OCI-LY3 (cell line): ENCODE data around the gene DAP3.
"Not testable (repeated sequence)": the region's sequence is repeated elsewhere in the genome, so short reads cannot be mapped to it uniquely, and the experiment has no call there.

Source experiments
- H2AFZ ChIP-seq: fragments of 200-600, 300-600 bp; shearing (Covaris generic); 2 replicates; pipeline ENCODE4 v1.6.0; 2014; ENCODE audit warnings: antibody characterized with exemption, low read depth, low read length
- H3K27ac ChIP-seq: fragments of 200-600, 300-600 bp; sonication (generic); 2 replicates; pipeline ENCODE4 v1.5.1; 2014; ENCODE audit warnings: mild to moderate bottlenecking, low read length, moderate library complexity, mixed read lengths
- H3K27me3 ChIP-seq: fragments of 200-600, 300-600 bp; sonication (generic); 2 replicates; pipeline ENCODE4 v1.6.1; 2014; ENCODE audit warnings: low read depth, low read length, mixed read lengths
- H3K36me3 ChIP-seq: fragments of 200-600, 300-600 bp; sonication (generic); replicated peaks from 2 replicates; pipeline ENCODE3; 2014; ENCODE audit warnings: low read depth, low read length, mixed read lengths
- H3K4me1 ChIP-seq: fragments of 300-600, 200-600 bp; sonication (generic); 2 replicates; pipeline ENCODE4 v1.6.1; 2014; ENCODE audit warnings: low read length, mixed read lengths
- H3K4me2 ChIP-seq: fragments of 200-600, 300-600 bp; sonication (generic); 2 replicates; pipeline ENCODE4 v1.6.1; 2014; ENCODE audit warnings: low read length, mixed read lengths
- H3K4me3 ChIP-seq: fragments of 300-600, 200-600 bp; sonication (generic); 2 replicates; pipeline ENCODE4 v1.5.1; 2014; ENCODE audit warnings: antibody characterized with exemption, mild to moderate bottlenecking, low read length, moderate library complexity
- H3K79me2 ChIP-seq: fragments of 300-600, 200-600 bp; shearing (Covaris generic); 2 replicates; pipeline ENCODE4 v1.6.1; 2014; ENCODE audit warnings: mild to moderate bottlenecking, low read length, mixed read lengths
- H3K9ac ChIP-seq: fragments of 300-600, 200-600 bp; shearing (Covaris generic); 2 replicates; pipeline ENCODE4 v1.6.0; 2014; ENCODE audit warnings: mild to moderate bottlenecking, low read length, moderate library complexity
- H3K9me3 ChIP-seq: fragments of 200-600, 300-600 bp; shearing (Covaris generic); 2 replicates; pipeline ENCODE4 v1.6.1; 2014; ENCODE audit warnings: low read length, mixed read lengths; ENCODE audit not compliant: insufficient read depth
- H4K20me1 ChIP-seq: fragments of 200-600, 300-600 bp; sonication (generic); 2 replicates; pipeline ENCODE4 v1.6.1; 2016; ENCODE audit warnings: low read length, mixed read lengths; ENCODE audit not compliant: insufficient read depth
- EZH2phosphoT487 ChIP-seq: fragments of 200-600 bp; shearing (Covaris generic); IDR thresholded peaks from 2 replicates; pipeline ENCODE4 v1.6.1; 2018; ENCODE audit warnings: antibody characterized with exemption, mixed run types, low read depth
- TF ChIP-seq, protein P1 (sequence below): fragments of 200-600, 300-600 bp; sonication (generic); IDR thresholded peaks from 2 replicates; pipeline ENCODE4 v1.5.1; 2014; ENCODE audit warnings: antibody characterized with exemption, low read length, low read depth

The DAP3 gene

GRCh38 chr1:155669233-155670162 is 19.4 kb upstream of the DAP3 start:
- Histone ChIP-seq H4K20me1 (no peaks in the 10 kb centered on the region; the same call in 1 of the 2 replicates), H2AFZ (no peak overlapping the region), H3K36me3 (peaks cover 58% of the 10 kb centered on the region), H3K9me3 (no peaks in the 10 kb centered on the region), H3K27ac (no peak overlapping the region), H3K79me2 (no peaks in the 10 kb centered on the region), H3K4me2 (no peak overlapping the region), H3K27me3 (no peaks in the 10 kb centered on the region), H3K4me1 (no peaks in the 10 kb centered on the region), H3K4me3 (no peak overlapping the region), H3K9ac (no peak overlapping the region)
- TF ChIP-seq, protein P1, sequence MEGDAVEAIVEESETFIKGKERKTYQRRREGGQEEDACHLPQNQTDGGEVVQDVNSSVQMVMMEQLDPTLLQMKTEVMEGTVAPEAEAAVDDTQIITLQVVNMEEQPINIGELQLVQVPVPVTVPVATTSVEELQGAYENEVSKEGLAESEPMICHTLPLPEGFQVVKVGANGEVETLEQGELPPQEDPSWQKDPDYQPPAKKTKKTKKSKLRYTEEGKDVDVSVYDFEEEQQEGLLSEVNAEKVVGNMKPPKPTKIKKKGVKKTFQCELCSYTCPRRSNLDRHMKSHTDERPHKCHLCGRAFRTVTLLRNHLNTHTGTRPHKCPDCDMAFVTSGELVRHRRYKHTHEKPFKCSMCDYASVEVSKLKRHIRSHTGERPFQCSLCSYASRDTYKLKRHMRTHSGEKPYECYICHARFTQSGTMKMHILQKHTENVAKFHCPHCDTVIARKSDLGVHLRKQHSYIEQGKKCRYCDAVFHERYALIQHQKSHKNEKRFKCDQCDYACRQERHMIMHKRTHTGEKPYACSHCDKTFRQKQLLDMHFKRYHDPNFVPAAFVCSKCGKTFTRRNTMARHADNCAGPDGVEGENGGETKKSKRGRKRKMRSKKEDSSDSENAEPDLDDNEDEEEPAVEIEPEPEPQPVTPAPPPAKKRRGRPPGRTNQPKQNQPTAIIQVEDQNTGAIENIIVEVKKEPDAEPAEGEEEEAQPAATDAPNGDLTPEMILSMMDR, result no peak
- no peak for TF ChIP-seq EZH2phosphoT487

- Histone ChIP-seq H3K36me3 (peaks cover 62% of the 10 kb centered on the region), H3K9me3 (no peaks in the 10 kb centered on the region), H3K9ac (no peak overlapping the region), H3K27ac (no peak overlapping the region), H3K79me2 (no peaks in the 10 kb centered on the region), H3K4me2 (no peak overlapping the region), H4K20me1 (no peaks in the 10 kb centered on the region; the same call in 1 of the 2 replicates), H3K4me3 (no peak overlapping the region), H2AFZ (no peak overlapping the region), H3K27me3 (no peaks in the 10 kb centered on the region), H3K4me1 (no peaks in the 10 kb centered on the region)
- TF ChIP-seq, protein P1, result no peak
- TF ChIP-seq EZH2phosphoT487, result no peak
Observed at GRCh38 chr1:155671750-155672149, 17.1 kb upstream of the DAP3 start.

- Histone ChIP-seq H3K27me3 (no peaks in the 10 kb centered on the region), H3K9me3 (no peaks in the 10 kb centered on the region), H3K27ac (no peak overlapping the region), H3K9ac (no peak overlapping the region), H3K4me2 (no peak overlapping the region), H2AFZ (no peak overlapping the region), H4K20me1 (peaks cover 7% of the 10 kb centered on the region), H3K36me3 (peaks cover 68% of the 10 kb centered on the region), H3K4me1 (no peaks in the 10 kb centered on the region), H3K4me3 (no peak overlapping the region), H3K79me2 (no peaks in the 10 kb centered on the region)
- TF ChIP-seq EZH2phosphoT487, result no peak
- TF ChIP-seq, protein P1, result no peak
Observed at GRCh38 chr1:155673003-155673402, 15.9 kb upstream of the DAP3 start.

DNA sequence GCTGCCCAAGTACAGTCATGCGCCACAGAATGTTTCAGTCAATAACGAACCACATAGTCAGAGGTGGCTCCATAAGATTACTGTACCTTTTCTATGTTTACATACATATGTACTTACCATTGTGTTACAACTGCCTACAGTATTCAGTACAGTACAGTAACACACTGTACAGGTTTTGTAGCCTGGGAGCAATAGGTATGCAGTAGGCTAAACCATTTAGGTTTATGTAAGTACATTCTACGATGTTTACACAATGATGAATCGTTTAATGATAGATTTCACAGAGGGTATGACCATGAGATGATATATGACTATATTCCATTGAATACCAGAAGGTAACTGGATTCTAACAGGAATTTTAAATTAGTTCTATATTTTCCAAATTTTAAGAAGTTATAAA is 10.9 kb upstream of the DAP3 start:
- TF ChIP-seq, protein P1, result no peak
- no peak for TF ChIP-seq EZH2phosphoT487
- peaks cover 35% of the 10 kb centered on the region for H3K79me2 ChIP-seq

GRCh38 chr1:155678992-155679391 is 9.9 kb upstream of the DAP3 start:
- H4K20me1 ChIP-seq, result peaks cover 42% of the 10 kb centered on the region
- not testable (repeated sequence) for H3K9me3 ChIP-seq, H3K4me1 ChIP-seq, H3K4me2 ChIP-seq, H3K27ac ChIP-seq, H3K4me3 ChIP-seq, H3K27me3 ChIP-seq, H2AFZ ChIP-seq, H3K9ac ChIP-seq
- peaks cover 53% of the 10 kb centered on the region for H3K36me3 ChIP-seq
- H3K79me2 ChIP-seq, result peaks cover 45% of the 10 kb centered on the region

More for the DNA sequence above, 10.9 kb upstream of the DAP3 start:
- Histone ChIP-seq H3K27me3 (no peaks in the 10 kb centered on the region), H4K20me1 (peaks cover 32% of the 10 kb centered on the region), H3K9me3 (no peaks in the 10 kb centered on the region), H3K36me3 (peaks cover 55% of the 10 kb centered on the region), H2AFZ (no peak overlapping the region), H3K4me3 (no peak overlapping the region), H3K4me2 (no peak overlapping the region), H3K4me1 (no peaks in the 10 kb centered on the region), H3K27ac (no peak overlapping the region), H3K9ac (no peak overlapping the region)
